ENCODE data around the gene HBM.

DNA sequence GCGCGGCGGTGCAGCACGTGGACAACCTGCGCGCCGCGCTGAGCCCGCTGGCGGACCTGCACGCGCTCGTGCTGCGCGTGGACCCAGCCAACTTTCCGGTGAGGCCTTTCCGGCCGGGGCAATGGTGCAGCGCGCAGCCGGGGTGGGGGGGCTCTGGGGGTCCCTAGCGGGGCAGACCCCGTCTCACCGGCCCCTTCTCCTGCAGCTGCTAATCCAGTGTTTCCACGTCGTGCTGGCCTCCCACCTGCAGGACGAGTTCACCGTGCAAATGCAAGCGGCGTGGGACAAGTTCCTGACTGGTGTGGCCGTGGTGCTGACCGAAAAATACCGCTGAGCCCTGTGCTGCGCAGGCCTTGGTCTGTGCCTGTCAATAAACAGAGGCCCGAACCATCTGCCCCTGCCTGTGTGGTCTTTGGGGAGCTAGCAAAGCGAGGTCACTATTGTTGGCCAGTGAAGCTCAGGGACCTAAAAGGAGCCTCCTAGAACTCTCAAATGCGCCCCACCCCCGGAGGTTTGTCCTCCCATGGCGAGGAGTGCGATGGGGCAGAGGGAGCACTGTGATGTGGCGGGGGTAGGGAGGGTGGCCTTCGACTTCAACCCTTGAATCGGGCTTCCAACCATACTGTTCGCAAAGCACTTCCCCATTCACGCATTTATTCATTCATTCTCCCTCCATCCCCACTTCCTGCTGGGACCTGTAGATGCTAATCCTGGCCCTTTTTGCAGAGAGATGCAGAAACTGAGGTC is 770 bp downstream of the HBM start:
- TF ChIP-seq, protein P1, sequence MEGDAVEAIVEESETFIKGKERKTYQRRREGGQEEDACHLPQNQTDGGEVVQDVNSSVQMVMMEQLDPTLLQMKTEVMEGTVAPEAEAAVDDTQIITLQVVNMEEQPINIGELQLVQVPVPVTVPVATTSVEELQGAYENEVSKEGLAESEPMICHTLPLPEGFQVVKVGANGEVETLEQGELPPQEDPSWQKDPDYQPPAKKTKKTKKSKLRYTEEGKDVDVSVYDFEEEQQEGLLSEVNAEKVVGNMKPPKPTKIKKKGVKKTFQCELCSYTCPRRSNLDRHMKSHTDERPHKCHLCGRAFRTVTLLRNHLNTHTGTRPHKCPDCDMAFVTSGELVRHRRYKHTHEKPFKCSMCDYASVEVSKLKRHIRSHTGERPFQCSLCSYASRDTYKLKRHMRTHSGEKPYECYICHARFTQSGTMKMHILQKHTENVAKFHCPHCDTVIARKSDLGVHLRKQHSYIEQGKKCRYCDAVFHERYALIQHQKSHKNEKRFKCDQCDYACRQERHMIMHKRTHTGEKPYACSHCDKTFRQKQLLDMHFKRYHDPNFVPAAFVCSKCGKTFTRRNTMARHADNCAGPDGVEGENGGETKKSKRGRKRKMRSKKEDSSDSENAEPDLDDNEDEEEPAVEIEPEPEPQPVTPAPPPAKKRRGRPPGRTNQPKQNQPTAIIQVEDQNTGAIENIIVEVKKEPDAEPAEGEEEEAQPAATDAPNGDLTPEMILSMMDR (IDR thresholded peaks at IDR 0.05 in 2 of 3, conservative IDR thresholded peaks at IDR 0.05 in 1 of 3; ENCODE audit: control insufficient read depth in 2 of 3, extremely low read depth in 1 of 3, insufficient read depth in 1 of 3, low read depth in 3 of 3, low read length in 3 of 3) = no peak
- no peak for TF ChIP-seq JUND (IDR thresholded peaks at IDR 0.05; ENCODE audit: low read depth, low read length)
- TF ChIP-seq, protein P2, sequence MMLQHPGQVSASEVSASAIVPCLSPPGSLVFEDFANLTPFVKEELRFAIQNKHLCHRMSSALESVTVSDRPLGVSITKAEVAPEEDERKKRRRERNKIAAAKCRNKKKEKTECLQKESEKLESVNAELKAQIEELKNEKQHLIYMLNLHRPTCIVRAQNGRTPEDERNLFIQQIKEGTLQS (IDR thresholded peaks at IDR 0.05; ENCODE audit: borderline replicate concordance, extremely low read depth, low read depth, low read length) = no peak
- no peak for TF ChIP-seq KDM1A (IDR thresholded peaks at IDR 0.05; ENCODE audit: borderline replicate concordance)
- TF ChIP-seq SP1 (IDR thresholded peaks at IDR 0.05; ENCODE audit: low read depth, low read length) = no peak
- TF ChIP-seq EED (IDR thresholded peaks at IDR 0.05; ENCODE audit: low read depth) = no peak
- TF ChIP-seq, protein P3, sequence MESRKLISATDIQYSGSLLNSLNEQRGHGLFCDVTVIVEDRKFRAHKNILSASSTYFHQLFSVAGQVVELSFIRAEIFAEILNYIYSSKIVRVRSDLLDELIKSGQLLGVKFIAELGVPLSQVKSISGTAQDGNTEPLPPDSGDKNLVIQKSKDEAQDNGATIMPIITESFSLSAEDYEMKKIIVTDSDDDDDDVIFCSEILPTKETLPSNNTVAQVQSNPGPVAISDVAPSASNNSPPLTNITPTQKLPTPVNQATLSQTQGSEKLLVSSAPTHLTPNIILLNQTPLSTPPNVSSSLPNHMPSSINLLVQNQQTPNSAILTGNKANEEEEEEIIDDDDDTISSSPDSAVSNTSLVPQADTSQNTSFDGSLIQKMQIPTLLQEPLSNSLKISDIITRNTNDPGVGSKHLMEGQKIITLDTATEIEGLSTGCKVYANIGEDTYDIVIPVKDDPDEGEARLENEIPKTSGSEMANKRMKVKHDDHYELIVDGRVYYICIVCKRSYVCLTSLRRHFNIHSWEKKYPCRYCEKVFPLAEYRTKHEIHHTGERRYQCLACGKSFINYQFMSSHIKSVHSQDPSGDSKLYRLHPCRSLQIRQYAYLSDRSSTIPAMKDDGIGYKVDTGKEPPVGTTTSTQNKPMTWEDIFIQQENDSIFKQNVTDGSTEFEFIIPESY (IDR thresholded peaks at IDR 0.05) = no peak
- TF ChIP-seq CREB1 (IDR thresholded peaks at IDR 0.05; ENCODE audit: low read depth) = no peak
- no peak for TF ChIP-seq STAT1 (conservative IDR thresholded peaks at IDR 0.05)
- TF ChIP-seq, protein P4, sequence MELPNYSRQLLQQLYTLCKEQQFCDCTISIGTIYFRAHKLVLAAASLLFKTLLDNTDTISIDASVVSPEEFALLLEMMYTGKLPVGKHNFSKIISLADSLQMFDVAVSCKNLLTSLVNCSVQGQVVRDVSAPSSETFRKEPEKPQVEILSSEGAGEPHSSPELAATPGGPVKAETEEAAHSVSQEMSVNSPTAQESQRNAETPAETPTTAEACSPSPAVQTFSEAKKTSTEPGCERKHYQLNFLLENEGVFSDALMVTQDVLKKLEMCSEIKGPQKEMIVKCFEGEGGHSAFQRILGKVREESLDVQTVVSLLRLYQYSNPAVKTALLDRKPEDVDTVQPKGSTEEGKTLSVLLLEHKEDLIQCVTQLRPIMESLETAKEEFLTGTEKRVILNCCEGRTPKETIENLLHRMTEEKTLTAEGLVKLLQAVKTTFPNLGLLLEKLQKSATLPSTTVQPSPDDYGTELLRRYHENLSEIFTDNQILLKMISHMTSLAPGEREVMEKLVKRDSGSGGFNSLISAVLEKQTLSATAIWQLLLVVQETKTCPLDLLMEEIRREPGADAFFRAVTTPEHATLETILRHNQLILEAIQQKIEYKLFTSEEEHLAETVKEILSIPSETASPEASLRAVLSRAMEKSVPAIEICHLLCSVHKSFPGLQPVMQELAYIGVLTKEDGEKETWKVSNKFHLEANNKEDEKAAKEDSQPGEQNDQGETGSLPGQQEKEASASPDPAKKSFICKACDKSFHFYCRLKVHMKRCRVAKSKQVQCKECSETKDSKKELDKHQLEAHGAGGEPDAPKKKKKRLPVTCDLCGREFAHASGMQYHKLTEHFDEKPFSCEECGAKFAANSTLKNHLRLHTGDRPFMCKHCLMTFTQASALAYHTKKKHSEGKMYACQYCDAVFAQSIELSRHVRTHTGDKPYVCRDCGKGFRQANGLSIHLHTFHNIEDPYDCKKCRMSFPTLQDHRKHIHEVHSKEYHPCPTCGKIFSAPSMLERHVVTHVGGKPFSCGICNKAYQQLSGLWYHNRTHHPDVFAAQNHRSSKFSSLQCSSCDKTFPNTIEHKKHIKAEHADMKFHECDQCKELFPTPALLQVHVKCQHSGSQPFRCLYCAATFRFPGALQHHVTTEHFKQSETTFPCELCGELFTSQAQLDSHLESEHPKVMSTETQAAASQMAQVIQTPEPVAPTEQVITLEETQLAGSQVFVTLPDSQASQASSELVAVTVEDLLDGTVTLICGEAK (IDR thresholded peaks at IDR 0.05; ENCODE audit: borderline replicate concordance) = no peak
- no peak for TF ChIP-seq CEBPB (IDR thresholded peaks at IDR 0.05; ENCODE audit: borderline replicate concordance in 1 of 2, low read depth in 2 of 2, low read length in 2 of 2)
- TF ChIP-seq POLR2AphosphoS5 (IDR thresholded peaks at IDR 0.05; ENCODE audit: low read length) = no peak

All from GM12878 (cell line).